ENCODE measurements around the gene EIF2S1. TPM values are rescaled to one million over a fixed set of nuclear protein-coding genes. Genes with fewer than 3 reads are reported as not detected.
A peak's percentile ranks its signal among the peaks of the same experiment; 100 is the strongest.
"Not testable (repeated sequence)": the region's sequence is repeated elsewhere in the genome, so short reads cannot be mapped to it uniquely, and the experiment has no call there.

The EIF2S1 gene
- 10 to 100 TPM; 27.1 to 74.3 (median 35.9) TPM for total RNA-seq

DNA sequence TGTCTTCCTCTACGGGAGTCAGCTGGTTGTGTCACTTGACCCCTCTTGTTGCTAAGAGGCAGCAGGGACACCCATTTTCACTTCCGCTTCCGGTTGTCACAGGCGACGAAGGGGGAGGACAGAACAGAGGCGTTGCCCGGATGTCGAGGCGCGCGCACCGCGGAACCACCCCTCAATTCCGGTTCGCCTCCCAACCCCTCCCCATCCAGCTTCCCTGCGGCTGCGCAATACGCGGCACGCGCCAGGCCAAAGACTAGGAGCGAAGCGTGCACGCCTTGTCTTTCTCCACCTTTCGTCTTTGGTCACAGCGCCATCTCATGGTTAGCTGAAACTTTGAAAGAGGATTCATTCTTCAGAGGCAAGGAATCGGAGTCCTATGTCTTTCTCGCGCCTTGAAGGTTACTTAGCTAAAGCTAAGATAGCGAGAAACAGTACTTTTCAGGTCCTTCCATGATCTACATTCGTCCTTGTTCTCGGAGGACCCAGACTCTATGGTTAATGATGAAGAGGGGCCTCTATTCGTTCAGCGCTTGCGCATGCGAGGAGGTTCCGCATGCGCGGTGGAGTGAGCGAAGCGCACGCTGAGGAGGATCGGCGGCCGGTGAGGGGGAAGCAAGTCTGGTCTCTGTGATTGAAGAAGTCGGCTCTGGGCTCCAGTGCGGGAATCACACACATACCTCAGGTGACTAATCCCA, at the start of gene EIF2S1, which contains the start of gene ATP6V1D:
Gene EIF2S1, plus strand, starts transcription at position 554 of the 695 bp plus-strand sequence. CDS start 4,440 bp downstream, outside the sequence.
Gene ATP6V1D, minus strand, starts transcription at position 30 of the 695 bp plus-strand sequence. CDS start 106 bp downstream, outside the sequence.
- H3K27ac ChIP-seq = peak within 1 kb of the TSS; percentile 77 to 95 (median 90)
- peaks cover 0 to 45% (median 3%) of the 10 kb centered on the region in 4 donors for H3K4me1 ChIP-seq
- no peaks in the 10 kb centered on the region for H3K27me3 ChIP-seq
- peak within 1 kb of the TSS; percentile 61 to 80 (median 71) for H3K4me3 ChIP-seq
- H3K36me3 ChIP-seq = peaks cover 0 to 4% (median 0%) of the 10 kb centered on the region in 3 donors
- DNase-seq = peak; percentile 98 to 100 (median 99)
- TF ChIP-seq, protein P1, sequence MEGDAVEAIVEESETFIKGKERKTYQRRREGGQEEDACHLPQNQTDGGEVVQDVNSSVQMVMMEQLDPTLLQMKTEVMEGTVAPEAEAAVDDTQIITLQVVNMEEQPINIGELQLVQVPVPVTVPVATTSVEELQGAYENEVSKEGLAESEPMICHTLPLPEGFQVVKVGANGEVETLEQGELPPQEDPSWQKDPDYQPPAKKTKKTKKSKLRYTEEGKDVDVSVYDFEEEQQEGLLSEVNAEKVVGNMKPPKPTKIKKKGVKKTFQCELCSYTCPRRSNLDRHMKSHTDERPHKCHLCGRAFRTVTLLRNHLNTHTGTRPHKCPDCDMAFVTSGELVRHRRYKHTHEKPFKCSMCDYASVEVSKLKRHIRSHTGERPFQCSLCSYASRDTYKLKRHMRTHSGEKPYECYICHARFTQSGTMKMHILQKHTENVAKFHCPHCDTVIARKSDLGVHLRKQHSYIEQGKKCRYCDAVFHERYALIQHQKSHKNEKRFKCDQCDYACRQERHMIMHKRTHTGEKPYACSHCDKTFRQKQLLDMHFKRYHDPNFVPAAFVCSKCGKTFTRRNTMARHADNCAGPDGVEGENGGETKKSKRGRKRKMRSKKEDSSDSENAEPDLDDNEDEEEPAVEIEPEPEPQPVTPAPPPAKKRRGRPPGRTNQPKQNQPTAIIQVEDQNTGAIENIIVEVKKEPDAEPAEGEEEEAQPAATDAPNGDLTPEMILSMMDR (IDR thresholded peaks at IDR 0.05) = peak; percentile 78 to 100 (median 95)
- peak; percentile 56 to 58 for TF ChIP-seq POLR2A (IDR thresholded peaks at IDR 0.05)
- H3K9me3 ChIP-seq = no peaks in the 10 kb centered on the region

DNA sequence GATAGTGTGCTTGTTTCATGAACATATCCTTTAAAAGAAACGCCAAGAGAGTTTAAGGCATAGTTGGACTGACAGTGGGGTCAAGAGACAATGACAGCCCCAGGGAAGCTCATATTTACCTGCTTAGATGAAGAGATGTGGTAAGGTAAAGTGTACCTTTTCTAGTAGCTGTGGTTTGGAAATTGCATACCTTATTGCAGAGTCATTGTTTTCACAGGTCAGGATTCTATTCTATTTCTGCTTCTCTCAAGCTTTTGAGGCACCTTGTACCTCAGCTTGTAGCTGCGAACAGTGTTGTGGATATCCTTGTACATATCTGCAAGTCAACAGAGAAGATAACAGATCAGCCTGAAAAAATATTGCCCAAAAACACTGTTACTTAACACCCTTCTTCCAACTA, 48.3 kb upstream of the EIF2S1 start:
- no peak for DNase-seq
- Histone ChIP-seq H3K27me3 (no peaks in the 10 kb centered on the region), H3K9me3 (no peaks in the 10 kb centered on the region), H3K4me1 (no peaks in the 10 kb centered on the region), H3K27ac (no peak overlapping the region), H3K36me3 (peaks cover 0 to 35% (median 0%) of the 10 kb centered on the region in 3 donors), H3K4me3 (no peak overlapping the region)
- TF ChIP-seq, protein P1 (IDR thresholded peaks at IDR 0.05) = no peak
- no peak for TF ChIP-seq POLR2A (IDR thresholded peaks at IDR 0.05)

DNA sequence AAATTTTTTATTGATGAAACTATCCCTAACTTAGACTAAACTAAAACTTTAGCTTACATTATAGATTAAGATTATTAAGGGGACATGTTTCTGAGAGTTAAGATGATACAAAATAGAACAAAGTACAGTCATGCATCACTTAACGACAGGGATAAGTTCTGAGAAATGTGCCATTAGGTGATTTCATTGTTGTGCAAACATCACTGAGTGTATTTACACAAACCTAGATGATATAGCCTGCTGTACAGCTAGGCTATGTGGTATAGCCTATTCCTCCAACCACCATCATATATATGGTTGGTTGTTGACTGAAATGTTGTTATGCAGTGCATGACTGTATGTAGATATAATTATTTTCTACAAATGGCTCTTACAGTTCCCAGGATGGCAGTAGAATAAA, 47.0 kb upstream of the EIF2S1 start:
- TF ChIP-seq POLR2A (IDR thresholded peaks at IDR 0.05) = no peak
- TF ChIP-seq, protein P1 (IDR thresholded peaks at IDR 0.05) = no peak
- no peaks in the 10 kb centered on the region for H3K27me3 ChIP-seq
- no peaks in the 10 kb centered on the region for H3K9me3 ChIP-seq
- H3K36me3 ChIP-seq = peaks cover 0 to 40% (median 0%) of the 10 kb centered on the region in 3 donors
- no peak overlapping the region for H3K4me3 ChIP-seq
- H3K4me1 ChIP-seq = no peaks in the 10 kb centered on the region
- DNase-seq = no peak
- H3K27ac ChIP-seq = no peak overlapping the region

DNA sequence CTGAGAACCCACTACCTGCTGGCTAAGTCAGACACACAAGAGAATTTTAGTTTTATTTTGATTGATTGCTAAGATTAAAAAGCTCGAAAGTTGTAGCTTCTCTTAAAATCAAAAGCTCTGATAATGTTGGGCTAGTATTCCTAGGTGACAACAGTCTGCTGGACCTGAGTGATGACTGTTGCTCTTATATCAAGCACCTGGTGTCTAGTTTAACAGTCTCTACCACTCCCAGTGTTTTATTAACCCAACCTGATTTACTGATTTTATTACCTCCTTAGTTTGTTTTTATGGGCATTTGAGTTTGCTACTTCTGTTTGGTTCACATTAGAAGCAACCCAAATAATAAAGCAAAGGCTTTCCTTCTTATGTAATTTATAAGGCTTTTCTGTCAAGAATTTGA, 42.3 kb upstream of the EIF2S1 start:
- H3K4me3 ChIP-seq = no peak overlapping the region
- H3K27me3 ChIP-seq = no peaks in the 10 kb centered on the region
- no peaks in the 10 kb centered on the region for H3K9me3 ChIP-seq
- H3K4me1 ChIP-seq = no peaks in the 10 kb centered on the region
- no peak overlapping the region for H3K27ac ChIP-seq
- peaks cover 0 to 67% (median 0%) of the 10 kb centered on the region in 3 donors for H3K36me3 ChIP-seq
- TF ChIP-seq, protein P1 (IDR thresholded peaks at IDR 0.05) = no peak
- no peak for TF ChIP-seq POLR2A (IDR thresholded peaks at IDR 0.05)
- DNase-seq = no peak

DNA sequence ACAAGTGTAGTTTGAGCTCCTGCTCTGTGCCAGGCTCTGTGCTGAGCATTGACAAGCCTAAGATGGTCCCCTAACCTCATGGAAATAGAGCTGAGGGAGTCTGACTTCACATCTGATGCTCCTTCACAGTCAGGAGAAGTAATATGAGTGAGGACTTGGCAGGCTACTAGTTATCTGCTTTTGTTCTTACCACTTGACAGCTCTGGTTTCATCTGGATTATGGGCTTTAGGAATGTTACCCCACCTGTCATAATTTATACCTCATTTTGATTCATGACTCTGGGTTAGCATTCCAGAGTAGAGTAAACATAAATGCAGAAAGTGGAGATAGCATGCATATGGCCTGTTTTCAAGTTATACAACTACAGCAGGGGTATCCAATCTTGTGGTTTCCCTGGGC, 41.0 kb upstream of the EIF2S1 start:
- Histone ChIP-seq H3K27ac (no peak overlapping the region), H3K27me3 (no peaks in the 10 kb centered on the region), H3K36me3 (peaks cover 0 to 62% (median 0%) of the 10 kb centered on the region in 3 donors), H3K4me1 (no peaks in the 10 kb centered on the region), H3K9me3 (no peaks in the 10 kb centered on the region), H3K4me3 (no peak overlapping the region)
- no peak for DNase-seq
- TF ChIP-seq, protein P1 (IDR thresholded peaks at IDR 0.05) = no peak
- TF ChIP-seq POLR2A (IDR thresholded peaks at IDR 0.05) = no peak

DNA sequence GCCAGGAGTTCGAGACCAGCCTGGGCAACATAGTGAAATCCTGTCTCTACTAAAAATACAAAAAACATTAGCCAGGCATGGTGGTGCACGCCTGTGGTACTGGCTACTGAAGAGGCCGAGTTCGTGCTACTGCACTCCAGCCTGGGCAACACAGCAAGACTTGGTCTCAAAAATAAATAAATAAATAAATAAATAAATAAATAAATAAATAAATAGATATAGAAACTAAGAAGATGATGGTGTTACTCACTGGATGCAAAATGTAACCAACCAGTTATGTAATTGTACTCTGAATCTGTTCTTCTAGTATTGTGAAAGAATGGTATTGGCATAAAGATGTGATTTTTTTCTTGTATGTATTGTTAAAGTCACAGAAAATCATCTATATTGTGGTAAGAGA, 30.5 kb upstream of the EIF2S1 start:
- H3K4me3 ChIP-seq, H3K27me3 ChIP-seq, DNase-seq, H3K27ac ChIP-seq, H3K9me3 ChIP-seq, H3K4me1 ChIP-seq: not testable (repeated sequence)
- H3K36me3 ChIP-seq = peaks cover 0 to 63% (median 0%) of the 10 kb centered on the region in 3 donors

Measured in Peyer's patch (tissue), 4 donors.